GM23248 (cell line): ENCODE results near the gene ENDOV.

Source experiments
- EZH2 ChIP-seq: fragments of 200-600 bp; sonication (generic); IDR thresholded peaks from 2 replicates; pipeline ENCODE4 v1.6.1; 2018; ENCODE audit warnings: antibody characterized with exemption, mild to moderate bottlenecking; ENCODE audit not compliant: insufficient read depth, poor library complexity, severe bottlenecking
- EZH2phosphoT487 ChIP-seq: fragments of 200-600 bp; sonication (generic); IDR thresholded peaks from 2 replicates; pipeline ENCODE4 v1.6.1; 2018; ENCODE audit warnings: antibody characterized with exemption, moderate library complexity, mild to moderate bottlenecking, low read depth; ENCODE audit not compliant: insufficient read depth

- TF ChIP-seq EZH2phosphoT487 (no peak), EZH2 (no peak)
Observed at GRCh38 chr17:80428363-80428762, 13.4 kb downstream of the ENDOV start.
